Endothelial cell of umbilical vein (primary cell): ENCODE measurements around the gene YAP1.

Experiments
- CTCF ChIP-seq, 2 donors: IDR thresholded peaks; 1 replicate in 1 of 2; 2 replicates in 1 of 2; pipeline ENCODE4 v1.5.1; 2011; ENCODE audit warnings: low read length in 2 of 2, mild to moderate bottlenecking in 2 of 2, moderate library complexity in 2 of 2, control low read depth in 1 of 2, inconsistent platforms in 1 of 2, low read depth in 1 of 2; ENCODE audit not compliant: insufficient read depth in 1 of 2; ENCODE audit errors: extremely low read depth in 1 of 2
- MAX ChIP-seq: IDR thresholded peaks from 2 replicates; pipeline ENCODE4 v1.6.1; 2011; ENCODE audit not compliant: insufficient read depth, insufficient read length
- MYC ChIP-seq: IDR thresholded peaks from one replicate; pipeline ENCODE4 v1.6.1; 2011; ENCODE audit warnings: mild to moderate bottlenecking, low read depth, low read length
- POLR2A ChIP-seq: IDR thresholded peaks from 2 replicates; pipeline ENCODE4 v1.6.1; 2012; ENCODE audit warnings: low read depth, mild to moderate bottlenecking, control low read depth, low read length
- POLR2AphosphoS5 ChIP-seq: IDR thresholded peaks from 2 replicates; pipeline ENCODE4 v1.6.1; 2012; ENCODE audit warnings: low read depth, mild to moderate bottlenecking, control low read depth, low read length, moderate library complexity; ENCODE audit not compliant: insufficient read depth

DNA sequence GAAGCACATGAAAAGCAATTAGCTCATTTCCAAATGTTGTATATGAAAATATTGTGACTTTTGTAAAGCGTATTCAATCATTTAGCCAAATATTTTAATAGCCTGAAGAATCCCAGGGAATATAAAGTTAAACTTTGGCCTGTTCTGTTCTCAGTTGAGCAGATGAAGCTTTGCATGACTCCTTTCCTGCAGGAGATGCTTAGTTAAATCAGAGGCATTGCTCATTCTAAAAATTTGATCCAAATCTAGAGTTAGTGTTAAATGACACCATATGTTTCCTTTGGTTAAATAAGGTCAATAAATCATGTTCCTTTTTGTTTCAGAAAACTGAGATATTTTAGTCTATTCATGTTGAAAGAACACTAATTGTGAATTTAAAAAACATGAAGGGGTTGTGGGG, 155.9 kb downstream of the YAP1 start:
- TF ChIP-seq POLR2A: no peak
- TF ChIP-seq CTCF (IDR thresholded peaks at IDR 0.05; ENCODE audit: extremely low read depth in 1 of 2, insufficient read depth in 1 of 2, low read depth in 1 of 2, low read length in 2 of 2): no peak
- no peak for TF ChIP-seq MYC
- no peak for TF ChIP-seq POLR2AphosphoS5
- TF ChIP-seq MAX: no peak
